Esophagus squamous epithelium (tissue), 5 donors: ENCODE measurements around the gene LONRF2. TPM values are rescaled to one million over a fixed set of nuclear protein-coding genes. Genes with fewer than 3 reads are reported as not detected.

Experiments
- DNase-seq: peaks from one replicate; lab custom pipeline; 2025; lab: John Stamatoyannopoulos, UW
- H3K27ac ChIP-seq, 4 donors: fragments of 200-600 bp; sonication (generic); one replicate each; pipeline ENCODE4 v1.5.1; 2016 to 2019; ENCODE audit warnings: mild to moderate bottlenecking in 1 of 4
- H3K27me3 ChIP-seq, 4 donors: fragments of 200-600 bp; sonication (generic); 1 replicate in 3 of 4; 2 replicates in 1 of 4; pipeline versions ENCODE4 v1.5.1 to v1.6.0; 2017 to 2021; ENCODE audit warnings: antibody characterized with exemption in 1 of 4
- H3K36me3 ChIP-seq, 3 donors: fragments of 200-600 bp; sonication (generic); one replicate each; pipeline ENCODE4 v1.5.1; 2016 to 2019
- H3K4me1 ChIP-seq, 3 donors: fragments of 200-600 bp; sonication (generic); one replicate each; pipeline ENCODE4 v1.5.1; 2017 to 2019
- H3K4me3 ChIP-seq, 4 donors: fragments of 200-600 bp; sonication (generic); 1 replicate in 3 of 4; 2 replicates in 1 of 4; pipeline ENCODE4 v1.5.1; 2016 to 2019; ENCODE audit warnings: mild to moderate bottlenecking in 2 of 4, moderate library complexity in 1 of 4
- H3K9me3 ChIP-seq, 3 donors: fragments of 200-600 bp; sonication (generic); one replicate each; pipeline ENCODE4 v1.5.1; 2016 to 2019
- CTCF ChIP-seq, 6 experiments: fragments of 450-650 bp in 4 of 6; fragments of 200-600 bp in 2 of 6; sonication (generic) in 2 of 6; IDR thresholded peaks; one replicate each; pipeline ENCODE4 v1.5.1; 2016 to 2019; ENCODE audit warnings: antibody characterized with exemption in 6 of 6, mild to moderate bottlenecking in 4 of 6, moderate library complexity in 4 of 6
- POLR2A ChIP-seq, 4 donors: fragments of 450-650 bp; IDR thresholded peaks; one replicate each; pipeline ENCODE4 v1.6.1; 2017; ENCODE audit warnings: antibody characterized with exemption in 4 of 4, mild to moderate bottlenecking in 4 of 4, moderate library complexity in 3 of 4
- WGBS, 2 donors: methylation state at CpG; one replicate each; pipeline ENCODE4 v1.1.5; 2018; 5-methylcytosine and 5-hydroxymethylcytosine counted together
- intact Hi-C: fragments of 100-400 bp; cut with DNase I; formaldehyde crosslinking; loops from one replicate; pipeline ENCODE4 v1.15.0; 2022
- total RNA-seq, 4 donors: library from RNA; depleted of rRNA; stranded (reverse); fragments of >200 nt; gene quantifications; one replicate each; pipeline ENCODE4 v1.1.0, GENCODE V29; 2016
- donor health status: DM: yes; HTN: yes; CAD: no.

Gene LONRF2
- total RNA-seq, 4 donors from 2014 or later = 0.42 to 6.1 (median 1.0) TPM

DNA sequence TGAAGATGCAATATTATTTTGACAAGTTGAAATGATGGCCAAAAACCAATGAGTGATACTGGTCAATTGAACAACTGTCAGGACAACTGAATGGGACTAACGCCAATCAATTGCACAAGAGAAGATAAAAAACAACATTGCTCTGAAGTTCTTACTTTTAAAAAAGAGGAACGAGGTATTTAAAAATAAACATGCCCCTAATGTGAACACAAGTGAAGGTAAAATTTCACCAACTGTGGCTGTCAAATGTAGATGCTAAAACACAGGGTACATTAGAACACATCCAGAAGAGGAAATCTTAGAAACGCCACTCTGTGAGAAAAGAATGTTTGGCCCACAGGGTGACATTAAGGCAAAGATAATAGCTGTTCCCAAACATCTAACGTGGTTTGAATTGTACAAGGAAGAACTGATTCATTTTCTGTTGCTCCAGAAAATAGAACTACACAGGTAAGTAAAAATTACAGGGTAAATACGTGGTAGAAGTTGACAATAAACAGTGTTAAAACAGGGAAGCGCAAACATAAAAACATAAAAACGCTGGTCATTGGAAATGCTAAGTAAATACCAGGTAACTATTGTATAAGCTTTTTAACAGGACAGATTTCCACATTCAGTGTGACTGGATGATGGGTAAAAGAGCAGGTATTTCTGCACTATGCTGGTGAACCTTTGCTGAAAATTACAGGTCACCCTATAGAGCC is 20.3 kb downstream of the LONRF2 start:
- 73 to 74% methylated on average over 7 of the region's 7 CpGs for WGBS, 2 donors
- peaks cover 0 to 14% (median 0%) of the 10 kb centered on the region in 3 donors for H3K36me3 ChIP-seq
- no peak for DNase-seq

GRCh38 chr2:100299548-100299947 is 22.8 kb downstream of the LONRF2 start:
- no peak for DNase-seq
- Histone ChIP-seq H3K27me3 (no peaks in the 10 kb centered on the region), H3K4me1 (no peaks in the 10 kb centered on the region), H3K27ac (no peak overlapping the region), H3K36me3 (peaks cover 0 to 14% (median 0%) of the 10 kb centered on the region in 3 donors), H3K4me3 (no peak overlapping the region), H3K9me3 (peaks cover 0 to 6% (median 0%) of the 10 kb centered on the region in 3 donors)
- WGBS, 2 donors = 92 to 93% methylated on average over 3 to 5 of the region's 5 CpGs
- intact Hi-C loops = no loop called here
- TF ChIP-seq CTCF (IDR thresholded peaks at IDR 0.05) (no peak), POLR2A (IDR thresholded peaks at IDR 0.05) (no peak)

More for the DNA sequence above, 20.3 kb downstream of the LONRF2 start:
- intact Hi-C loops = no loop called here
- no peak overlapping the region for H3K4me3 ChIP-seq
- H3K27me3 ChIP-seq = no peaks in the 10 kb centered on the region
- TF ChIP-seq CTCF (IDR thresholded peaks at IDR 0.05) (no peak), POLR2A (IDR thresholded peaks at IDR 0.05) (no peak)
- H3K27ac ChIP-seq = no peak overlapping the region
- H3K9me3 ChIP-seq = peaks cover 0 to 6% (median 0%) of the 10 kb centered on the region in 3 donors
- no peaks in the 10 kb centered on the region for H3K4me1 ChIP-seq

DNA sequence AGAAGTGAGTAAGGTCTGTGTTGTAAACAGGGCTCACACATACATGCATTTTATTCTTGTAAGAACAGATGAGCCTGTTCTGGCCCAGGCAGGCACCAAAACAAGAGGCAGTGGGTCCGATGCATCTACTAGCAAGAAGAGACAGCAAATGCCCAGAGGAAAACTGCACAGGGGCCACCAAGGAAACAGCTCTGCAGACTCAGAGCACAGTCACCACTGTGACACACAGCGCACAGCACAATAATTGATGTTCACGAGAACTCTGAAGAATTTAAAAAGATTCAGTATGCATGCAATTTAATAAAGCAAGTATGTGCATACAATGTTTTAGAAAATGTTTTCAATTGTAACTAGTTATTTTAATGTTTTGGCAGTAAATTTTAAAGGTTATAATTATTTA is 24.8 kb downstream of the LONRF2 start:
- no peaks in the 10 kb centered on the region for H3K9me3 ChIP-seq
- no peak overlapping the region for H3K4me3 ChIP-seq
- H3K27ac ChIP-seq = no peak overlapping the region
- no peaks in the 10 kb centered on the region for H3K4me1 ChIP-seq
- TF ChIP-seq POLR2A (IDR thresholded peaks at IDR 0.05) (no peak), CTCF (IDR thresholded peaks at IDR 0.05) (no peak)
- no peaks in the 10 kb centered on the region for H3K27me3 ChIP-seq
- DNase-seq = no peak
- peaks cover 0 to 14% (median 0%) of the 10 kb centered on the region in 3 donors for H3K36me3 ChIP-seq
- 85 to 92% methylated on average over 3 of the region's 3 CpGs for WGBS, 2 donors
- intact Hi-C loops = no loop called here

DNA sequence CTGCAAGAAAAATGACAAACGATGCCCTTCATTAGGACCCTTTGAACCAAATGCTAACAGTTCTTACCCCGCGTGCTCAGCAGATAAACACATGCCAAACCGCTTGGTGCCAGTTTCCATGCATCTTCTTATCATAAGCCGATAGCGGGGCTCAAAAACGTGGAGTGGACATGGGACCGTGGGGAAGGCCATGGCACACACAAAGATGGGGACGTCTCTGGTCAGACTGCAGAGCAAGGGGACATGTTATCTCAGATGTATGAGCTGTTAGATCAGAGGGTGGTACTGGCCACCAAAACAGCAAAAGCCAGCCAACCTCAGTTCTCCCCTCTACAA is 28.2 kb downstream of the LONRF2 start:
- intact Hi-C loops = no loop called here
- H3K27me3 ChIP-seq = no peaks in the 10 kb centered on the region
- H3K4me3 ChIP-seq = no peak overlapping the region
- no peak overlapping the region for H3K27ac ChIP-seq
- H3K36me3 ChIP-seq = peaks cover 0 to 12% (median 0%) of the 10 kb centered on the region in 3 donors
- TF ChIP-seq CTCF (IDR thresholded peaks at IDR 0.05) (no peak), POLR2A (IDR thresholded peaks at IDR 0.05) (no peak)
- 84 to 99% methylated on average over 8 to 9 of the region's 9 CpGs for WGBS, 2 donors
- H3K4me1 ChIP-seq = peaks cover 0 to 13% (median 0%) of the 10 kb centered on the region in 3 donors
- H3K9me3 ChIP-seq = no peaks in the 10 kb centered on the region
- DNase-seq = no peak

DNA sequence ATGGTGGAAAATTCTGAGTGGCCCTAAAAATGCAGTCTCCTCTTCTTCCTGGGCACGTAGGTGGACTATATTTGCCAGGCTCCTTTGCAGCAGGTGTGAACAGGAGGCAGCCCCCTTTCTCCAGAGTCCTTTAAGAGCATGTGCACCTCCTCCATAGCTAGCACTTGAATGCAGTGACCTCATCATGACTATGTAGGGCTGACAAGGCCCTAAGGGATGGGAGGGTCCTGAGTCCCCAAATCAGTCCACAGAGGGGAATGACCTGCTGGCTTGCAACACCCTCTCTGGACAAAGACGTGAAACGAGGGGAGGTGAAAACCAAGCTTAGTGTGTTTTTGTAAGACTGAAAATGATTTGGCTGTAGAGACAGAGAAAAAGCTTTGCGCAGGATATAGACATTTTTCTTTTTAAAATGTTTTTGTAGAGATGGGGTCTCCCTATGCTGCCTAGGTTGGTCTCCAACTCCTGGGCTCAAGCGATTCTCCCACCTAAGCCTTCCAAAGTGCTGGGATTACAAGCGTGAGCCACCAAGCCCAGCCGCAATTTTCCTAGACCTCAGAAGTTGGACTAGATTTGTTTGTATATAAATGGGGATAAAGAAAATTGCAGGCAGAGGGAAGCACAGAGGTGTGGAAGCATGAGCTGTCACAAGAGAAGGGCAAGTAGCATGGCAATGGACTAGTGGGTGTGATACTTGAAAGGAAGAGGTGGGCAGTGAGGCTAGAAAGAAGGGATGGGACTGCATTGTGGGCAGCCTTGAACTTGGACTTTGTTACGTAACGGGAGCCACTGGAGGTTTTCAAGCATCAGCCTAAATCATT is 28.8 kb downstream of the LONRF2 start:
- intact Hi-C loops = no loop called here
- H3K27ac ChIP-seq = no peak overlapping the region
- no peaks in the 10 kb centered on the region for H3K27me3 ChIP-seq
- no peaks in the 10 kb centered on the region for H3K9me3 ChIP-seq
- peaks cover 0 to 6% (median 0%) of the 10 kb centered on the region in 3 donors for H3K36me3 ChIP-seq
- no peak for DNase-seq
- 77 to 94% methylated on average over 9 of the region's 9 CpGs for WGBS, 2 donors
- H3K4me3 ChIP-seq = no peak overlapping the region
- peaks cover 0 to 13% (median 0%) of the 10 kb centered on the region in 3 donors for H3K4me1 ChIP-seq
- TF ChIP-seq CTCF (IDR thresholded peaks at IDR 0.05) (no peak), POLR2A (IDR thresholded peaks at IDR 0.05) (no peak)
